ENCODE data around the gene KRTAP5-8. TPM values are rescaled to one million over a fixed set of nuclear protein-coding genes. Genes with fewer than 3 reads are reported as not detected.

KRTAP5-8 gene
- total RNA-seq, 4 donors from 2014 or later: 5.8 to 6.0 TPM; not detected in 2

Small RNA genes within 50 kb of the gene (small RNA-seq; reads per million reads assigned to genes)
- gene AP000867.1: 0 reads per million in 2 donors
- gene KRTAP5-14P: 0 reads per million in 2 donors

Other genes with a start within 250 kb of the KRTAP5-8 start
- gene DHCR7, start 89.6 kb upstream of the KRTAP5-8 start, total RNA-seq: 100 to 1,000 TPM in 1 of 4 donors, 10 to 100 TPM in 2, 1 to 10 TPM in 1; 5.0 to 101 (median 36.8) TPM
- gene NADSYN1, start 84.8 kb upstream of the KRTAP5-8 start, total RNA-seq: 100 to 1,000 TPM; 183 to 349 (median 294) TPM
- 1 to 10 TPM in 1 of 4 donors, not detected in 3; 2.7 TPM for gene KRTAP5-7, start 10.8 kb upstream of the KRTAP5-8 start, total RNA-seq
- 1 to 10 TPM in 2 of 4 donors, not detected in 2; 1.3 to 2.0 TPM for gene KRTAP5-9, start 10.4 kb downstream of the KRTAP5-8 start, total RNA-seq
- not detected for gene KRTAP5-10, start 27.5 kb downstream of the KRTAP5-8 start, total RNA-seq
- not detected for gene KRTAP5-11, start 44.9 kb downstream of the KRTAP5-8 start, total RNA-seq

Measured in Peyer's patch (tissue), 4 donors.